Cardiac septum (tissue), 1 donor: Measurements from ENCODE around the gene MYL6B. TPM values are rescaled to one million over a fixed set of nuclear protein-coding genes. Genes with fewer than 3 reads are reported as not detected.
"Not testable (repeated sequence)": the region's sequence is repeated elsewhere in the genome, so short reads cannot be mapped to it uniquely, and the experiment has no call there.

Experiments
- DNase-seq: peaks from one replicate; pipeline ENCODE4 v3.0.0-alpha.2; 2020; ENCODE audit warnings: low spot score
- intact Hi-C: fragments of 100-400 bp; cut with DNase I; formaldehyde crosslinking; loops from one replicate; pipeline ENCODE4 v1.14.0; 2022
- total RNA-seq: library from RNA; stranded (reverse); fragmentation: NEBNext Ultra II Directional; extraction: Animal tissue kit (Norgen Biotek cat#: 25700); gene quantifications from one replicate; pipeline ENCODE4 v1.2.1, GENCODE V29; 2021
- donor health status: DM: no; HTN: no; CAD: no.

MYL6B gene
- total RNA-seq, 1 donor from 2014 or later: 37.6 TPM

- no peak for DNase-seq
- intact Hi-C loops: no loop called here
Observed at GRCh38 chr12:56145217-56145616, 7.2 kb upstream of the MYL6B start.

- DNase-seq: no peak
- intact Hi-C loops: no loop called here
Observed at GRCh38 chr12:56146492-56147460, 5.6 kb upstream of the MYL6B start.

GRCh38 chr12:56150563-56150962, 1.8 kb upstream of the MYL6B start:
- intact Hi-C loops: no loop called here
- no peak for DNase-seq

GRCh38 chr12:56151672-56152131, 685 bp upstream of the MYL6B start:
- no peak for DNase-seq
- intact Hi-C loops: loop anchor here (2.0 kb wide), 1 partner anchor 23 kb away; the partner anchor contains the start of gene ESYT1

GRCh38 chr12:56152756-56153677, 630 bp downstream of the MYL6B start:
- intact Hi-C loops: loop anchor here (2.0 kb wide), 1 partner anchor 24 kb away; the partner anchor contains the start of gene ESYT1
- no peak for DNase-seq

GRCh38 chr12:56153678-56154065, 1.3 kb downstream of the MYL6B start:
- intact Hi-C loops: loop anchor here (2.0 kb wide), 1 partner anchor 25 kb away; the partner anchor contains the start of gene ESYT1
- DNase-seq: no peak

- intact Hi-C loops: no loop called here
- DNase-seq: no peak
Observed at GRCh38 chr12:56154246-56154771, 1.9 kb downstream of the MYL6B start.

GRCh38 chr12:56154818-56155217, 2.4 kb downstream of the MYL6B start:
- DNase-seq: no peak
- intact Hi-C loops: no loop called here

- DNase-seq: no peak
- intact Hi-C loops: no loop called here
Observed at GRCh38 chr12:56155256-56155845, 3.0 kb downstream of the MYL6B start.

DNA sequence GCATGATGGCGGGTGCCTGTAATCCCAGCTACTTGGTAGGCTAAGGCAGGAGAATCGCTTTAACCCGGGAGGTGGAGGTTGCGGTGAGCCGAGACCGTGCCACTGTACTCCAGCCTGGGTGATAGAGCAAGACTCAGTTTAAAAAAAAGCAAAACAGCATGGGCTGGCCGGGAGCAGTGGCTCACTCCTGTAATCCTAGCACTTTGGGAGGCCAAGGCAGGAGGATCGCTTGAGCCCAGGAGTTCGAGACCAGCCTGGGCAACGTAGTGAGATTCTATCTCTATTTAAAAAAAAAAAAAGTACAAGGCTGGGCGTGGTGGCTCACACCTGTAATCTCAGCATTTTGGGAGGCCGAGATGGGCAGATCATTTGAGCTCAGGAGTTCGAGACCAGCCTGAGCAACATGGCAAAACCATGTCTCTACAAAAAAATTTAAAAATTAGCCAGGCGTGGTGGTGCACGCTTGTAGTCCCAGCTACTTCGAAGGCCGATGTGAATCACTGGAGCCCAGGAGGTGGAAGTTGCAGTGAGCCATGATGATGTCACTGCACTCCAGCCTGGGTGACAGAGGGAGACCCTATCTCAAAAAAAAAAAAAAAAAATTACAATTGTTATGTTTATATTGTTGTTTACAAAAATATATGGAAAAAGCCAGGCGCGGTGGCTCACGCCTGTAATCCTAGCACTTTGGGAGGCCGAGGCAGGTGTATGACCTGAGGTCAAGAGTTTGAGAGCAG, 4.2 kb downstream of the MYL6B start:
- DNase-seq: not testable (repeated sequence)

DNA sequence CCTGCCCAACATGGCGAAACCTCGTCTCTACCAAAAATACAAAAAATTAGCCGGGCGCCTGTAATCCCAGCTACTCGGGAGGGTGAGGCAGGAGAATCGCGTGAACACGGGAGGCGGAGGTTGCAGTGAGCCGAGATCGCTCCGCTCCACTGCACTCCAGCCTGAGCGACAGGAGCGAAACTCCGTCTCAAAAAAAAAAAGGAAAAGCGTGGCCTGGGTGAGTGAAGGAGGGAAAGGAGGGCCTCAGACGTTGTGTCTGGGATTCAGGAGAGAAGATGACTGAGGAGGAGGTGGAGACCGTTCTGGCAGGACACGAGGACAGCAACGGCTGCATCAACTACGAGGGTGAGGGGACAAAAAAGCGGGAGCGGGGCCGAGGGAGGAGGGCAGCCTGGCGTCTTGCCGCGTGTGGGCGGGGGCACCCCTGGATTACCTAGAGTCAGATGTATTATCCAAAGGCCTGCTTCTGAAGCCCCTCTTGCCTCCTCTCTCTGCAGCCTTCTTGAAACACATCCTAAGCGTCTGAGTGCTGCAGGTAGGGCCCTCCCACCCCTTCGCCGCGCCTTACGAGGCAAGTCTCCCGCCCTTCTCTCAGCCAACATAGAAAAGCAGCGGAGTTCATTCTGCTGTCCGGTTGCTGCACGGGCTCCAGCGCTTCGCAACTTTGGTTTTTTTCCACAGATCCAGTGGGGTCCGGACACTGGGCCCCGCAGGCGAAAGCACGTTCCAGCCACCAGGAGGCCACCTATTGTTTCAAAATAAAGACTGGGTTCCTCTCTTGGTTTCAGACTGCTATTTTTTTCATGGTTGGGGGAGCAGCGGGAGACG, 5.0 kb downstream of the MYL6B start:
- intact Hi-C loops: loop anchor here (2.0 kb wide), 3 partner anchors 31 to 39 kb away; partner anchors contain the start of genes SMARCC2 and ZC3H10
- peak; percentile 80 for DNase-seq

More for the DNA sequence above, 4.2 kb downstream of the MYL6B start:
- intact Hi-C loops: not testable (repeated sequence)

GRCh38 chr12:56158029-56158925, 5.9 kb downstream of the MYL6B start, which contains the start of gene MYL6:
Gene MYL6, plus strand, starts transcription at chr12:56158359. Its CDS starts 43 bp downstream, at chr12:56158402.
- DNase-seq: peak; percentile 99
- intact Hi-C loops: loop anchor here (2.0 kb wide), 3 partner anchors 31 to 39 kb away; partner anchors contain the start of genes SMARCC2 and ZC3H10

- intact Hi-C loops: loop anchor here (2.0 kb wide), 3 partner anchors 30 to 40 kb away; partner anchors contain the start of genes SMARCC2 and ZC3H10
Observed at GRCh38 chr12:56158926-56159461, 6.6 kb downstream of the MYL6B start.

GRCh38 chr12:56159482-56160192, 7.2 kb downstream of the MYL6B start:
- intact Hi-C loops: loop anchor here (2.0 kb wide), 3 partner anchors 29 to 41 kb away; partner anchors contain the start of genes SMARCC2 and ZC3H10
- DNase-seq: no peak

More at GRCh38 chr12:56158926-56159461, 6.6 kb downstream of the MYL6B start:
- peak; percentile 92 for DNase-seq

DNA sequence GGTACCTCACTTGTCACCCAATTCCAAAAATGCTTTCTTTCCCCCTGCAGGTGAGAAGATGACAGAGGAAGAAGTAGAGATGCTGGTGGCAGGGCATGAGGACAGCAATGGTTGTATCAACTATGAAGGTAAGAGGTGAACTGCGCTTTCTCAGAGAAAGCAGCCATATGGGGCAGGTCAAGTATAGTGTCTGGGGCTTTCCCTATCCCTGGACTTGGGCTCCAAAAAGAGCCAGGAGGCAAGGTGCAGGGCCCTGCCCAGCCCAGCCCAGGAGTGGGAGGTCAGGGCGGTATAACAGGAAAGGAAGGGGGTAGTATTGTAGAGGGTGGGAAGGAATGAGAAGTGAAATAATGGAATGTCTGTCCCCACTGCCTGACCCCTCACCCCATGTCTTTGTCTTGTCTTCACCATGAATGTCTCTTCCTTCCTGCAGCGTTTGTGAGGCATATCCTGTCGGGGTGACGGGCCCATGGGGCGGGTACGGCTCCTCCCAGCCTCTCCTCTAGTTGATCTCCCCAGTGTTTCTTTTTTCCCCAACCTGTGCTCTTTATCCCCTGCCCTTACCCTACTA, 7.9 kb downstream of the MYL6B start:
- intact Hi-C loops: no loop called here
- DNase-seq: no peak
